Measurements from ENCODE around the gene MTARC2.

The MTARC2 gene

DNA sequence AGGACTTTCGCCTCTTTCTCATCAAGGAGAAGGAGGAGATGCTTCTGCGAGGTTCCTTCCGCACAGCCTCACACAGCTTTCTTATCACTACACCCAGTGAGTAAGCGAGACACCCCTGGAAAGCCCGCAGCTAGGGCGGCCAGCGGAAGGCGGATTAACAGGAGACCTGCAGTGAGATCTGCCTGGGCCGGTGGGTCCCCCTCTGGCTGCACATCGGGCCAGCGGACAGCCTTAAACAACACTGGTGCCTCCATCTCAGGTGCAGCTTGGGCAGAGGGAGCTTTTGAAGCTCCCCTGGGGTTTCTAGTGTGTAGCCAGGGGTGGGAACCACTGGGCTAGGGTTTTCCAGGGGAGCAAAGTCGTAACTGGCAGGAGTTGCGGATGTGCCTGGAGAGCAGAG lies 21.1 kb downstream of the MTARC2 start:
- no peak for DNase-seq (ENCODE audit: low read depth)

DNA sequence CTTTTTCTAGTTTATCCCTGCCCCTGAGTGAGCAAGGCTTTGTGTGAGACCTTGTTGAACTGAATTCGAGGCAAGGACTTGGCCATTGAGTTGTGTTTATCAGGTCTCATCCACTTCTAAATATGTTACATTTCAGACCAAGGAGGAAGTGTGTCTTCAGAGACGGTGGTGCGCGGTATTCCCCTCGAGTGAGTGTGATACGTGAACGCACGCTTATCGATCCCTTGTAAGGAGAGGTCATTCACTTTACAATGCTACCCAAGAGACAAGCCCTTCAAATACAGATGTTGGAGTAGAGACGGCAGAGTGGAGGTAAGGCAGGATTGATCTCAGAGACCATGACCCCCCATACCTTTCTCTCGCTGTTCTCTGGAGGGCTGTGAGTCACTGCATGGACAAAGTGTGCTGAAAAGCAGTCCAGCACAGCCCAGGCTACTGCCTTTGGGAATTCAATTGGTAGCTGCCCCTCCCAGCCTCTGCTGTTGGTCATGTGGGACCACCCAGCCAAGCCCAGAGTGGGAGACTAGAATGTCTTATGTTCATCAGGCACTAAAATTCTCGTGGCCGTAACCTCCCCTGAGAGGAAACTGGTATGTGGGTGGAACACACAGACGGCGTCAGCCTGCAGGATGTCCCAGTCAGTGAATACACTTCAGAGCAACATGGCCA lies 22.3 kb downstream of the MTARC2 start:
- no peak for DNase-seq (ENCODE audit: low read depth)

DNA sequence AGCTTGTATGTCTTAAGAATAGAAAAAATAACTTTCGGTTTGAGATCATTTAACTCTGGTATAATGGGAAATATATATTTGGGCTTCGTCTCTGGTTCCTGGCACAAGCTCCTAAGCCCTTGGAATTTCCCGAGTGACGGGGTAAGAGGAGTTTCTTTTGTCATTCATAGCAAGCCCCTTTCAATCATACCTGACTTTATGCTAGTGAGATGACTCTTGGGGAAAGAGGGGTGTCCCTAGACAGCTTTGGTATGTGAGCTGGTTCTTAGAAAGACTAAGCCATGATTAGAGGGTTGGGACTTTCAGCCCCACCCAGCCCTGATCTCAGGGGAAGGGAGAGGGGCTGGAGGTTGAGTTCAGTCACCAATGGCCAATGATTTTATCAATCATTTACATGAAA lies 24.7 kb downstream of the MTARC2 start:
- no peak for DNase-seq (ENCODE audit: low read depth)

DNA sequence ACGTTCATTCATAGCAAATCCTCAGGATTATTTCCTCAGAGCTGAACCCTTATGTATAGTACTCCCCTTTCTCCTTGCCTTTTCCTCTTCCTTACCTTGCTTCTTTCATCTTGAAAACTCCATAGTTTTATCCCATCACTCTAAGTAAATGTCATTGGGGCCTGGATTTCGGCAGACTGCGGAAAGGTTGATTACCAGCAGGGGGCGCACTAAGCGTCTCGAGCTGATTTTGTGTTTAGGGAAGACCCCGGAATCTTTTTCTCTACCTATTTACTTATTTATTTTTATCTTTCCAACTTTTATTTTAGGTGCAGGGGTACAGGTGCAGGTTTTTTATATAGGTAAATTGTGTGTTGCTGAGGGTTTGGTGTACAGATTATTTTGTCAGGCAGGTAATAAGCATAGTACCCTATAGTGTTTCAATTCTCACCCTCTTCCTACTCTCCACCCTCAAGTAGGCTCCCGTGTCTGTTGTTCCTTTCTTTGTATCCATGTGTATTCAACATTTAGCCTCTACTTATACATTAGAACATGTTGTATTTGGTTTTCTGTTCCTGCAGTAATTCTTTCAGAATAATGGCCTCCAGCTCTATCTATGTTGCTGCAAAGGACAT lies 27.2 kb downstream of the MTARC2 start:
- DNase-seq (ENCODE audit: low read depth) = peak; percentile 5

DNA sequence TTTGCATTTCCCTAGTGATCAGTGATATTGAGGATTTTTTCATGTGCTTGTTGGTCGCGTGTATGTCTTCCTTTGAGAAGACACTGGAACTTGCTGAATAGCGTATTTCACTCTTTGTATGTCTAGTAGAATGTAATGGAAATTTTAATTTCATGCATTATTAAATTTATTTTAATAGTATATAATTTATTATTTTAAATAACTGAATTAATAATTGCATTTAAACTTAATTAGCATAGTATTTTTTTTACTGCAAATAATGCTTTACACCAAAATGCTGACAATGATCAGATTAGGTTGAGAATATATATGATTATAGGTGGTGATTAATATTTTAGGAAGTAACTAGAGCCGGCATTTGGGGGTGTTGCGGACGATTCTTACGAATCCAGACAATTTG lies 28.1 kb downstream of the MTARC2 start:
- DNase-seq (ENCODE audit: low read depth) = no peak

DNA sequence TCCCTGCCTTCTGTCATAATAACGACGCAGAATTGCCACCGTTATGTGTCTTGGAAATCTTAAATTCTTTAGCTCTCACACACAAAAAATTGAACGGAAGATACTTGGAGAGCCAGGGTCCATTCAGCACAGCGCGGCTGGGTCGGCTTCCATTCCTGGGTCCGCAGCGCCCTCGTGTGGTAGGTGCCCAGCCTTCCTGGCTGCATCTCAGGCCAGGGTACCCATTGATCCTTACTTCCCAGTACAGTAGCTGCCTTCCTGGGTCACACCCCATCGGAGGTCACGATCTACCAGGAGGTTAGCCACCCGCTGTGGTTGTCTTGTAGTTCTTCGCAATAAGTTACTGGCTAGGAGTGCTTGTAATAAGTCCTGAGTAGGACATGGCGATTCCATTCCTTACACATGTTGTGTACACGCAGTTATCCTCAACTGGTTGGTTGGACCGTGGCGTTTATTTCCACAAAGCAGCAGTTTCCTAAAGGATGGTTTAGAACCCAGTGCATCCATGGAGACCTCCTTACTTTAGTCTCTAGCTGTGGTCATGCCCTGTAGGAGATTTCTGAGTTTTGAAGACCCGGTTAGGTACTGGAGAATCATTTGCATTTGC lies 28.7 kb downstream of the MTARC2 start:
- peak; percentile 34 for DNase-seq (ENCODE audit: low read depth)

DNA sequence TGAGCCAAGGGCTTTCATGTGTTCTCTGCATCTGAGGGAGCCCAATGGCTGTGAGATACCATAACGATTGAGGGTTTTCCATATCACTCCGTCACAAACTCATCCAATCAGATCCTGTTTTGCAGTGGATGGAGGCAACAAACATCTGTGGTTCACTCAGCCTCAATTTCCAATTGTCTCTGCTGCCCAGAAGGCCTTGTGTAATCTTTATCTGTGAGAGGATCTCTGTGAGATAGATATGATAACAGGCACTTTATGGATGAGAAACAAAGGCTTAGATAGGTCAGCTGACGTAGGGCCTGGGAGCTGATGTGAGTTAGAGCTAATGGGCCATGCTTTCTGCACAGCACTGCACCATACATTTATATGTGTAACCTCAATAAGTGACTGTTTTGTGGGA lies 35.3 kb downstream of the MTARC2 start:
- DNase-seq (ENCODE audit: low read depth) = no peak

DNA sequence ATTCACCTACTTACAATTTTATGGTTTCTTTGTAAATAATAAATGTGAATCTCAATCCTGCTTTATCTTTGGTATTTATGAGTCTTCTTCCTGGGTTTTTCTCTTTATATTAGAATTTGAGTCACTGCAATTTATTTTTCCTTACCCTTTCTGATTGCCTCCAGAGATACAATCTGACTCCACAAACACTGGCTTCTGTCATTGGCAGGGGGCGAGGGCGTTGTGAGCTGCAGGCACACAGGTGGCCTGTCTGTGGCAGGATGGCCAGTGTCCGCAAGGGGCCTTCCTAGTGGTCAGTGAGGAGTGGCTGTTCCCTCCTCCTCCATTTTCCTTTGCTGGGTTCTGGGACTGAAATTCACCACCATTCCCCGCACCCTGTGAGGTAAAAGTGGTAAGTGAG lies 36.6 kb downstream of the MTARC2 start:
- no peak for DNase-seq (ENCODE audit: low read depth)

DNA sequence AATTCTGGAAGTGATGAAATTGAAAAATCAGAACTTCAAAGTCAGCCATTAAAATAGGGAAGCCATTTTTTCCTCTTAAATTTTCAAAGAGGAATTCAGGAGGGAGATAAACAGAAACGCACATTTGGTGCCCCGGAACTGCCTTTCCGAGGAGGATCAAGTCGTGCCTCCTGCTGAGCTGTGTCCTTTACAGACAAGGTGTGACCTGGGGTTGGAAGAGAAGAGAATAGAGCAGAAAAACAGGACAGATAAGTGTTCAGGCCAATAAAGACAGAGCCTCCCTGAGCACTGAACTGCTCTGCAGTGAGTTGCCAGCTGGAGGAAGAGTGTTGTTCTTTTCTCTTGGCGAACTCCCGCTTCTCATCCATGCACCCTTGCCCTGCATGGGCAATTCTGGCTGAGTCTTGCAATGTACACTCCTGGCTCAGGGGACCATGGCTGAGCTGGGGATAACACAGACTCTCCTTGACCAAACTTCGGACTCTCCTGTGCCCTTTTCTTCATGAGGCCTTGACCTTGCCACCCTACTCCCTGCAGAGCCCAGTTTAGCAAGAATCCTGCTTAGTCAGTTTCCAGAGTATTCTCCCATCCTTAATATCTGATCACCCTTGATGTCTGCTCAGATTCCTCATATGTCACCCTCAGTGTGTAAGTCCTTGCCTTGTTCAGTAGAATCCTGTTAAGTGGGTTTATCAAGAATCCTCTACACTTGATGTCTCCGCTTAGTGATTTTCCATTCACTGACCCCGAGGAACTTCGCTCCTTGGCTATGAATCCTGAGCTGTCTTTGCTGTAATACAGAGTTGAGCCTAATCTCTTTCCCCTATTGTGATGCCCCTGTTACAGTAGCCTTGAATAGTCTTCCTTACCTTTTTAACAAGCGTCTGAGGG lies 37.3 kb downstream of the MTARC2 start:
- DNase-seq (ENCODE audit: low read depth) = no peak

DNA sequence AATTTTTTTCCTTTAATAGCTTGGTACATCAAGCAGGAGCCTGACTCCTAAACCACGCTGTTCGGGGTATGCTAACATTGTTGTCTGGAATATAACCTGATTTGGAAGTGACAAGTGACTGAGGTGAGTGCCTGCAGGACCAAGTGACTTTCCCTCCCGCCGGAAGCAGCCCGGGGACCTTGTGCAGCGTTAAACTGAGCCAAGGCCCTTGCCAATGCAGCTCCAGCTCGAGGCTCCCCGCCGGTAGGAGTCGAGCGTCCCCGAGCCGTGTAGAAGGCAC lies 37.9 kb downstream of the MTARC2 start:
- no peak for DNase-seq (ENCODE audit: low read depth)

DNA sequence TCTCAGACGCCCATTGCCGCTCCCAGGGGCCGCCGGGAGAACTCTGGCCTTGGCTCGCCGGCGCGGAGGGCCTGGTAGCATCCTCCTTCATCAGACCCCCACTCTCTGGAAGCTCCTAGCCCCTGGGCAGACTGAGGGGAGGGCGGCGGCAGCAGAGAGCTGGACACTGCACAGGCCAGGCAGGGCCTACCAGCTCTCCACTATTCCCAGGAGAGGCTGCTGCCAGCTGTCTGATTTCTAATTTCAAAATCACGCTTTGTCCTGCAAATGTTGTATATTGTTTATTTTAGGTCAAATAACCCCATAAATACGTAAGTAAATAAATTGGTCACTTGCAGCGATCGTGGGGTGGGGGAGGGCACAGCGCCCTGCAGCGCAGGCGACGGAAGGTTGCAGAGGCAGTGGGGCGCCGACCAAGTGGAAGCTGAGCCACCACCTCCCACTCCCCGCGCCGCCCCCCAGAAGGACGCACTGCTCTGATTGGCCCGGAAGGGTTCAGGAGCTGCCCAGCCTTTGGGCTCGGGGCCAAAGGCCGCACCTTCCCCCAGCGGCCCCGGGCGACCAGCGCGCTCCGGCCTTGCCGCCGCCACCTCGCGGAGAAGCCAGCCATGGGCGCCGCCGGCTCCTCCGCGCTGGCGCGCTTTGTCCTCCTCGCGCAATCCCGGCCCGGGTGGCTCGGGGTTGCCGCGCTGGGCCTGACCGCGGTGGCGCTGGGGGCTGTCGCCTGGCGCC lies 38.4 kb downstream of the MTARC2 start, which contains the start of gene MTARC1:
MTARC1 (plus strand) TSS at position 577 of the 732 bp plus-strand sequence; CDS start at position 609, 32 bp downstream.
- DNase-seq (ENCODE audit: low read depth) = no peak

DNA sequence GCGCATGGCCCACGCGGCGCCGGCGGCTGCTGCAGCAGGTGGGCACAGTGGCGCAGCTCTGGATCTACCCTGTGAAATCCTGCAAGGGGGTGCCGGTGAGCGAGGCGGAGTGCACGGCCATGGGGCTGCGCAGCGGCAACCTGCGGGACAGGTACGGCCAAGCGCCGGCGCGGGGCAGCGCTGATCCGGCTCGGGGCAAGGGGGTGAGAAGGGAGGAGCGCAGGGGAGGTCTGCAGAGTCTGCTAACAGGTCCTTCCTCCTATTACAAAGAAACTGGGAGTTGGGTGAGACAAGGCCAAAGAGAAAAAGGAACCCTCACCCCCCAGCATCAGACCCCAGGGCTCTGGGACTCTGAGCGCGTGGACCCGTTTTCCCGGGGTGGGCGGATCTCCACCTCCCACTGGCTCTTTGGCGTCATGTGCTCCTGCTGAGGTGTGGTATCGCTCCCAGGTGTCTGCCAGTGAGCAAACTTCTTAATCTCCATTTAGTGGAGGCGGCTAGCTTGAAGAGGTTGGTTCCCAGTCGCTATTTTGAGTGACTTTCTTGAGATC lies 39.0 kb downstream of the MTARC2 start:
- no peak for DNase-seq (ENCODE audit: low read depth)

DNA sequence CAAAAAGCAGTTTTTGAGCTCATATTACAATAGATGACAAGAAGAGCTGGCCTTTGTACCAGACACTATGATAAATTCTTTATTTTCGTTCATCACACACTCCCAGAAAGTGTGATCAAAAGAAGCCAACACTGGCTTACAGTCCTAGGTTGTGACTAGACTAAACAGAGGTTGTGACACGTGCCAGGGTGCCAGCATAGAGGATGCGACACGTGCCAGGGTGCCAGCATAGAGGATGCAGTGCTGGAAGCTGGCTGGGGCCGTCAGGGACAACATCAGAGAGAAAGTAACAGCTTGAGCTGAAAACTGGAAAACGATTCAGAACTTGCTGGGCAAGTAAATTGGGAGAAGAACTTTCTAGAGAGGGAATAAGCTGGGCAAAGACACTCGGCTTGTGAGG lies 40.8 kb downstream of the MTARC2 start:
- DNase-seq (ENCODE audit: low read depth) = no peak

DNA sequence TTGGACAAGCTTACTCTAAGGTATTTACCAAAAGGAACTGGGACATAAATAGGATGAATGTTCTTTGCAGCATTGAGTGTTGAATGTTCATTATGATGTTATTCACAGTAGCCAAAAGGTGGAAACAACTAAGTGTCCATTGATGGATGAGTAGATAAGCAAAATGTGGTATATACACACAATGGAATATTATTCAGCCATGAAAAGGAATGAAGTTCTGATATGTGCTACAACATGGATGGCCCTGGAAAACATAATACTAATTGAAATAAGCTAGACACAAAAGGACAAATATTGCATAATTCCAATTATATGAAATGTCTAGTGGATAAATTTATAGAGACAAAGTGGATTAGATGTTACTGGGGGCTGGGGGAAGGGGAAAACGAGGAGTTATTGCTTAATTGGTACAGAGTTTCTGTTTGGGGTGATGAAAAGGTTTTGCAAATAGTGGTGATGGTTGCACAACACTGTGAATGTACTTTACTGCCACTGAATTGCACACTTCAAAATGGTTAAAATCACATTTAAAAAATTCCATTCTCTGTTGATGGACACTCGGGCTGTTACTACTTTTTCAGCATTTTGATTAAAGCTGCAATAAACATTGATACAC lies 41.5 kb downstream of the MTARC2 start:
- no peak for DNase-seq (ENCODE audit: low read depth)

DNA sequence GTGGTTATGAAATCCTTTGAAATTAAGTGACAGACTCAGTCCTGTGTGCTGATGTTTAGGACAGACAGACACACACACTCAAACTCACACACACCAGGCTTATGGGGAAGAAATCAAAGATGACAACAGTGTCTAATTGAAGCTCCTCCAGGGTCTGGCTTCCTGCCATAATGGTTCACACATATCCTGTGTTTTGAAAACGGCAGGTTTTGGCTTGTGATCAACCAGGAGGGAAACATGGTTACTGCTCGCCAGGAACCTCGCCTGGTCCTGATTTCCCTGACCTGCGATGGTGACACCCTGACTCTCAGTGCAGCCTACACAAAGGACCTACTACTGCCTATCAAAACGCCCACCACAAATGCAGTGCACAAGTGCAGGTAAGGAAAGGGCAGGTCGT lies 43.2 kb downstream of the MTARC2 start:
- DNase-seq (ENCODE audit: low read depth) = no peak

DNA sequence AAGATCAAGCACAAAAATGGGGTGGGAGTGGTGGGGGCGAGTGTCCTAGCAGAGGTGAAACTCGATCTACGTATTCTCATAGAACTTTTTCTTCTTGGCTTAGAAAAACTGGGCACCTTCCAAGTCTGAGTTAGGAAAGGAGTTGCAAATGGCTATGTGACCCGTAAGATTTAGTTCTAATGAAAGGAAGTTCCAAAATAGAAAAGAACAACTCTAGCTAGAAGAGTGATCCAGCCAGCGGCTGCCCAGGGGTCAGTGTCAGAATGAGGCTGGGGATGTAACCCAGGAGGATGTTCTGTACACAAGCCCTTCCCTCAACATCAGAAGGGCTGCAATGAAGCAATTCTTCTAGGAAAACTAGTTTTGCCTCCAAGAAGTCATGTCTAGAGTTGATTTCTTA lies 43.8 kb downstream of the MTARC2 start:
- DNase-seq (ENCODE audit: low read depth) = no peak

DNA sequence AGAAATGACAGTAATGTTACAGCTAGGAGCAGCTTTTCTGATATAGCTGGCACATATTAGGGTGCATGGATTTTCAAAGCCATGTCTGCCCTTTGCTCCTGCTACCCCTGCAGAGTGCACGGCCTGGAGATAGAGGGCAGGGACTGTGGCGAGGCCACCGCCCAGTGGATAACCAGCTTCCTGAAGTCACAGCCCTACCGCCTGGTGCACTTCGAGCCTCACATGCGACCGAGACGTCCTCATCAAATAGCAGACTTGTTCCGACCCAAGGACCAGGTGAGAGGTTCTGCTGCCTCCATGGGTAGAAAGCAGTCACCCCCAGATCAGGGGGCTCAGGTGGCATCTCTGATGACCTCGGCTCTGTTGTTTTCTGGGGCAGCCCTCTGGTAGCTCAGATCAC lies 48.4 kb downstream of the MTARC2 start:
- DNase-seq (ENCODE audit: low read depth) = no peak

DNA sequence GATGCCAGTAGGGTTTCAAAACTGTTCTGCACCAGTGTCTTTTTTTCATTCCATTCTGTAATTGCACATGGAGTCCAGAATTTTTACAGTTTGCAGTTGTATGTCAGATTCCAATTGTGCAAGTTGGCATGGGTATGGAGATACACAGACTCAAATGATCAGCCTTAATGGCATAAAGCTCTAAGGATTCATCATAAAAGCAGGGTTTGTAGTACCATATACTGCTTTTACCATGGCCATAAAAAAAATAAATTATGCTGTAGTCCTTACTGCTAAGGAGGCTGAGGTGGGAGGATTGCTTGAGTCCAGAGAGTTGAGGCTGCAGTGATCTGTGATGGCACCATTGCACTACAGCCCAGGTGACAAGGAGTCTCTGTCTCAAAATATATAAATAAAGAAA lies 48.9 kb downstream of the MTARC2 start:
- no peak for DNase-seq (ENCODE audit: low read depth)

DNA sequence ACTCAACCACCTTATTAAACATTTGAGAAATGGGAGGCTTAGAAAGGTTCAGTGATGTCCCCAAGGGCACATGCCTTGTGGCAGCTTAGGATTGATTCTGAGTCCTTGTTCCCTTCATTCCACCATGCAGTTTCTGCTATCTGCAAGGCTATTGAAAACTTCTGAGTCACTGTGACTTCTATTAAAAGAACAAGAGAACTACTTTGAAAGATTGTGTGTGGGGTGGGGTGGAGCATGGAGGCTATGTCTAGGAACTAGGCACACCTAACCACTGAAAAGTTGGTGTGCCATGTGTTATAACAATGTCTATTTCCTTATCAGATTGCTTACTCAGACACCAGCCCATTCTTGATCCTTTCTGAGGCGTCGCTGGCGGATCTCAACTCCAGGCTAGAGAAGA lies 49.4 kb downstream of the MTARC2 start:
- DNase-seq (ENCODE audit: low read depth) = no peak

DNA sequence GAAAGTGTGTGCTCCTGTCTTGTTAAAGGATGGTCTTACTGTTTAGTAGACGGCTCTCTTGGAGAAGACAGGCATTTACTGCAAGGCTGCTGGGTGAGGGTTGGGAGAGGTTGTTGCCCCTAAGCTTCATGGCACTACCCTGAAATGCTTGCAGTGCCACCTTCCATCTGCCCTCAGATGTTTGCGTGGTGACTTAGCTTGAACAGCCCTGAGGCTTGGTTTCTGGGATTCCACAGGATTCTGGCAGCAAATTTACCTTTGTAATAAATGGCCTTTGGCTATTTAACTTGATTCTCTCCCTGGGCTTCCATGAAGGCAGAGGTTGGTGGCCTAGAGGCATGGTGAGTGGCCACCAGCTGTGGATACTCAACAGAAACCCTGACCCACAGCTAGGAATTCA lies 50.2 kb downstream of the MTARC2 start:
- DNase-seq (ENCODE audit: low read depth) = no peak

DNA sequence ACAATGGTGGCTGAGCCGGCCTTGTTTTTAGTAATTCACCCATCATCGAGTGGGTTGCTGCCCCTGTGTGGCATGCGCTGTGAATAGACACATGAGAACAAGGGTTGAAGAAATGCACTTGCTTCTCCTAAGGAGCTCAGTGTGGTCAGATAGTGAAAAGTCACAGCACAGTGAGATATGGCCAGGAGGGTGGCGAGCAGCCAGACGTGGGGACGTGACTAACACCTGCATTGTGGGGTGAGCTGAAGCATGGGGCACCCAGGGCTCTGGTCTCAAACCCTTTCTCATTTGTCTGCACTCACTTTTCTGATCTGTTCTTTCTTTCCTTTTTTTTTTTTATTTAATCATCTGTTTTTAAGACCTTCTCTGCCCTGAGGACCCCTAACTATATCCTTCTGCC lies 52.1 kb downstream of the MTARC2 start:
- no peak for DNase-seq (ENCODE audit: low read depth)
